PC-3 (cell line): ENCODE data around the gene AK8.

Source experiments
- CTCF ChIP-seq: fragments of 300-600 bp; sonication (generic); conservative IDR thresholded peaks from 2 replicates; pipeline ENCODE4 v1.5.1; 2017; ENCODE audit warnings: antibody characterized with exemption, low read depth, mild to moderate bottlenecking, low read length
- EZH2 ChIP-seq: fragments of 300-600 bp; sonication (generic); IDR thresholded peaks from one replicate; pipeline ENCODE4 v1.6.1; 2017; ENCODE audit warnings: antibody characterized with exemption, mild to moderate bottlenecking, low read length; ENCODE audit not compliant: unreplicated experiment
- EZH2phosphoT487 ChIP-seq: fragments of 300-600 bp; sonication (generic); IDR thresholded peaks from 2 replicates; pipeline ENCODE4 v1.6.1; 2018; ENCODE audit warnings: mild to moderate bottlenecking, antibody characterized with exemption, low read length, borderline replicate concordance

- TF ChIP-seq CTCF = no peak
- no peak for TF ChIP-seq EZH2
- no peak for TF ChIP-seq EZH2phosphoT487
Measured at GRCh38 chr9:132875159-132875558, 2.9 kb downstream of the AK8 start.
